HG03159 (cell line): ENCODE results near the gene TALDO1.

Experiments
- ATAC-seq: cut with Tn5 transposase; IDR thresholded peaks from one replicate; pipeline ENCODE4 v1.9.1; 2021; ENCODE audit warnings: mild to moderate bottlenecking, moderate library complexity; ENCODE audit not compliant: unreplicated experiment

Gene TALDO1

GRCh38 chr11:798093-798713, 50.9 kb downstream of the TALDO1 start, which contains the start of gene SLC25A22:
Gene SLC25A22 (minus strand): TSS chr11:798281. CDS start chr11:795006, 3,275 bp downstream.
- ATAC-seq = peak; percentile 52

GRCh38 chr11:799641-800316, 52.5 kb downstream of the TALDO1 start:
- no peak for ATAC-seq

DNA sequence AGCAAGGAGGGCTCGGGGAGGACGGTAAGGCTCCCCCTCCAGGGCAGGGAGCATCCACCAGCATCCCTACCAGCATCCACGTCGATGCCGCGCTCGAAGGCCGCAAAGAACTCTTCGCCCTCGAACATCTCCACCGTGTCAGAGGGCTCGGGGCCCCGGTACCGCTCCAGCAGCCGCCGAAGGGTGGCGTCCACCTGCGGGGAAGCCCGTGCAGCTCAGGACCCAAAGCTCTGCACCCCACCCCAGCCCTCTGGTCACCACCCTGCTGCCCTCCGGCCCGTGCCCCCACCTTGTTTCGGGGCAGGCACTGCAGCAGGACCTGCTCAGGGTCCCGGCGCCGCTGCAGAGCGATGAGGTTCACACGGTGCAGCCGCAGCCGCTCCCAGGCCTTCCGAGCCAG, 53.2 kb downstream of the TALDO1 start:
- no peak for ATAC-seq

- ATAC-seq = no peak
Measured at GRCh38 chr11:801097-801780, 54.0 kb downstream of the TALDO1 start.

DNA sequence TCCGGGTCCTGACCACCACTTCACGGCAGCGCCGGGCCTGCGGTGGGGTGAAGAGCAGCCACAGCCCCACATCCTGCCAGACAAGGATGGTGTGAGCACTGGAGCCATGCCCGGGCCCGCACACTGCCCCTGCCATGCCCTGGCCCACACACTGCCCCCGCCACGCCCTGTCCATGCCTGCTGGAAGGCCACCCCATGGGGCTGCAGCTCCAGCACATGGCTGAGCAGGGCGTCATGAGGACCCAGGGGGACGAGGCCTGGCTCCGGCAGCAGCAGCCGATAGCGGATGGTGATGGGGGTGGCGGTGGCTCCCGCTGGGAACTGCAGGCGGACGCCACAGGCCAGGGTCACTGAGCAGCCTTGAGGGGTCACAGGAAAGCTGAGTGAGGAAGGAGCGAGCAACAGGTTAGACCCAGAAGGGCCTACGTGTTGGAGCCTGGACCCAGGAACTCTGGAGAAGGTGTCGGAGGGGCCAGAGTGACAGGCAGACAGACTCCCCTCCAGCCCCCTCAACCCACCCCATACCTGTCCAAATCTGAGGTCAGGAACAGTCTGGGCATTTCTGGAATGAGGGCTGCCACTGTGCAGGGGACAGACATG, 54.9 kb downstream of the TALDO1 start:
- no peak for ATAC-seq

DNA sequence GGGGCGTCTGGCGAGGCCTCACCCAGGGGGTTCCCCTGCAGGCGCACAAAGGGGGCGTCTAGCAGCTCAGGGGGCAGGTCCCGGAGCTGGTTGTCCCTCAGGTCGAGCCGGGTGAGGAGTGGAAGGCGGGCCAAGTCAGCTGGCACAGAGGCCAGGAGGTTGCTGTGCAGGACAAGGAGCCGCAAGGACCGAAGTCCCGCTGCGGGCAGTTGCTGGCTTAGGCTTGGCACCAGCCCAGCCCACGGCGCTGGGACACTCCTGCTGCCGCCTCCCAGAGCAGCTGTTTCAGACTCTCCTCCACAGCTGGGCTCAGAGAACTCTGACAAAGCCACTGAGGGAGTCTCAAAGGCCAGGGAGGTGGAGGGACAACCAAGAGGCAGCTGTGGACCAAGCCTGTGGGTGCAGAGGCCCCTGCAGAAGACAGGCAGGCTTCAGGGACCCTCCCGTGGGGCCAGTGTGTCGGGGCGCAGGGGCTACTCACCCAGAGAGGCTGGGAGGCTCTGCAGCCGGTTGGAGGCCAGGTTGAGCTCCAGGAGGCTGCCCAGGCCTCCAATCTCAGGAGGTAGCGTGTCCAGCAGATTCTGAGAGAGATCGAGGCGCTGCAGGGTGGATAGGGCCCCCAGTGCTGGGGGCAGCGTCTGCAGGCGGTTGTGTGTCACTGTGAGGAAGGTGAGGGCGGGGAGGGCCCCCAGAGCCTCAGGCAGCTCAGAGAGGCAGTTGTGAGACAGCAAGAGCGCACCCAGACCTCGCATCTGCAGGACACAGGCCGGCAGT, 55.6 kb downstream of the TALDO1 start:
- no peak for ATAC-seq

DNA sequence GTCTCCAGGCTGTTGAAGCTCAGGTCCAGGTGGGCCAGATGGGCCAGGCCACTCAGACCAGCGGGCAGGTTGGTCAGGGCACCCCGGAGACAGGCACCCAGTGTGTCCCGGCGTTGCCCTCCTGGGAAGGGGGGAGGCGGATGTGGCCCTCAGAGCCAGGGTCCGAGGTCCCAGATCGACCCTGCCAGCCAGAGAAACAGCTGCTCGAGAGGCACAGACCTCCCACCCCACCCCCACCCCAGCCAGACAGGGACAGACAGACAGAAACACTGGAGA, 56.1 kb downstream of the TALDO1 start:
- no peak for ATAC-seq

- ATAC-seq = no peak
Measured at GRCh38 chr11:803770-804598, 56.7 kb downstream of the TALDO1 start.

DNA sequence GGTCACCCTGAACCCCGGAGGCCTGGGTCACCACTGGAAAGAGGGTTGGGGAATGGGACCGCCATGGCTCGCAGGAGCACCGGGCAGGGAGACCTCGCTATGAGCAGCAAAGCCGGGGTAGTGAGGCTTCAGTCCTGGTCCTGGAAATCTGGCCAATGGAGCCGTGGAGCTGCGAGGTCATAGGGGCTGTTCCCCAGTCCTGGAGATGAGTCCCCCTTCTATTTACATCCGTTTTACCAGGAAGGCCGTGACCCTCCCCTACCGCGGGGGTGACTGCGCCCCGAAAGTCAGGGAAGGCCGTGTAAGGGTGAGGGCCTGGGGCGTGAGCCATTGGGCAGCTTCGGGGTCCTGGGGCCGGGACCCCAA, 57.3 kb downstream of the TALDO1 start:
- no peak for ATAC-seq

GRCh38 chr11:808427-809286, 61.4 kb downstream of the TALDO1 start:
- ATAC-seq = no peak

DNA sequence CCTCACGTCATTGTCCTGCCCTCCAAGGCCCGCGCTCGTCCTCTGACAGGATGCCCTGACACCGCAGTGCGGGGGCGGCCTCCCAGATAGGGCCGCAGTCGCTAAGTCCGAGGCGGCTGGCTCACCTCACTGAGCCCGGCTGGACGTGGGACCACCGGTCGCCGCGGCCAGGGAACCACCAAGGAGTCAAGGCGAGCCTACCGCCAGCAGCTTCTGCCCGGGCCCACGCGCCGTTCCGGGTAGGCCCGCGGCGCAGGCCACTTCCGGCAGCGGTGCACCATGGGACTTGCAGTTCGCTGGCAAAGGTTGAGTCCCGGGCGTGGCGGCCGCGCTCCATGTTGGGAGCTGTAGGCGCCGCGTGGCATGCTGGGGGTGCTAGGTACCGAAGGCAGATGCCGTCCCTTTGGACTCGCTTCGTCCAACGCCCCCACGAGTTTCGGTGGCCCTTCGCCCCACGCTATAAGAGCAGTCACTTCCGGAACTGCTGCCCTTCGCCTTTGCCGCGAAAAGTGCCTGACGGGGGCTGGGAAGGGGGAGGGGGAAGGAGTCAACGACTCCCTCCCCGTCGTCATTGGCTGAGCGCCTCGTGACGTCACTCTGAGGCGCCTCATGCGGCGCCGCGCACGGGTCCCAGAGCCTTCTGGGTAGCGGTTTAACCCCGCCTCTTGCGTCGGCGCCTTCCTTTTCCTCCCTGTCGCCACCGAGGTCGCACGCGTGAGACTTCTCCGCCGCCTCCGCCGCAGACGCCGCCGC, 62.2 kb downstream of the TALDO1 start, which contains the start of gene RPLP2:
Gene RPLP2, plus strand, starts transcription at position 681 of the 753 bp plus-strand sequence. CDS start 268 bp downstream, outside the sequence.
- peak; percentile 62 for ATAC-seq

- ATAC-seq = peak; percentile 12
Measured at GRCh38 chr11:810040-810567, 62.8 kb downstream of the TALDO1 start.

DNA sequence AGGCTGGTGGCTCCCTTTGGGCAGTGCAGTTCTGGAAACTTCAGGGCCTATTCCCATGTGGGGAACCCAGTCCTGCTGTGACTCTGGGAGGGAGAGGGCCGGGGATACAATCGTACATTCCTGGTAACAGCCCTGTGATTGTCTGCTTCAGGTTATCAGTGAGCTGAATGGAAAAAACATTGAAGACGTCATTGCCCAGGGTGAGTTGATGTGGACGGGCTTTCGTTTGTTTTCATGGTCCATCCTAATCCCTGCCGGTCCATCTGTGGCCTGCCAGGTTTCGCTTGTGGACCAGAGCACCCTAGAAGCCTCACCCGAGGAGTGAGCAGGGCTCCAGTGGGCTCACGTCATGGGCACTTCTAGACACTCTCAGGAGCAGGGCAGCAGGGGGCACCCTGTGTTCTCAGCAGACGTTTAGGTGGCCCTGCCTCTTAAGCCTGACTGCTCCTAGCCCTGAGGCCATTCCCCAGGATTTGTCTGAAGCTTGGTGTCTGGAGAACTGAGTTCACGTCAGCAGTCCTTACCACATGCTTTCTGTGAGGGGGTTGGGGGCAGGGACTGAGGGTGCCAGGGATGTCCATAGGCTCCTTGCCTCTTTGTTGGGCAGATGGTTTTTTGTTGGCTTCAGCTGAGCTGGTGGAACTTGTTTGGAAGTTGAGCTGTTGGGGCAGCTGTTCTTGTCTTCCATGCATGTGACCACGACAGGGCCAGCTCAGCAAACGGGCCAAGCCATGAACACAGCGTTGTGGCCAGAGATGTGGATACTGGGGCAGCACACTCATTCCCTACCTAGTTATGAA, 64.4 kb downstream of the TALDO1 start:
- ATAC-seq = no peak

- no peak for ATAC-seq
Measured at GRCh38 chr11:812390-812789, 65.1 kb downstream of the TALDO1 start.

GRCh38 chr11:813072-813455, 65.8 kb downstream of the TALDO1 start:
- no peak for ATAC-seq

DNA sequence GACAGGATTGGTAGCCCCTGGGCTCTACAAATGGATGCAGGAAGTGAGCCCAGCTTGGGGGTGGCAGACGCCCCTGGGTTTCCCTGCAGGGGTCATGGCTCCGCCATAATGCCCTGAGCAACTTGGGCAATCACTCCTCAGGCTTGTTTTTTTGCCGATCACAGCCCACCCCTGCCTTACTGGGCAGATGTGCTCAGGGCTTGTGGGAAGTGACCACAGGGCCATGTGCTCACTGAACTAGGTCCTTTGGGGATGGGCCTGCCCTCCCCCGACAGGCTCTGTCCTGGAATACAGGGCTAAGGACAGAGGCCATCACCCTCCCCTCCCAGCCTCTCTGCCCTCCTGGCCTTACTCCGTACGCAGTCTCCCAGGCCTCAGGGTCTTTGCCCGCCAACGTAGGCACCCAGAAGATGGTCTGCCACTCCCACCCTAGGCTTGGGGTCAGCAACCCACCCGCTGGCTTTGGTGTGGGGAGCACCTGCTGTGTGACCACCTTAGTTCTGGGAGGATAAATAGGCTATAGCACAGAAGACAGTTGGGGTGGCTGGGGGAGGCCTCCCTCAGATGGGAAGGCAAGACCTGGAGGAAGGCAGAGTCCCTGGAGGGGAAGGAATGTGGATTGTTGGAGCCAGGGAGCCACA, 66.3 kb downstream of the TALDO1 start:
- no peak for ATAC-seq
